MCF 10A (cell line): ENCODE data around the gene C21orf58. TPM values are rescaled to one million over a fixed set of nuclear protein-coding genes. Genes with fewer than 3 reads are reported as not detected.

Experiments used
- BruUV-seq: library from RNA; stranded (reverse); fragments of 400-500 nt; replicated peaks from 2 replicates; lab custom pipeline; 2021; lab: Mats Ljungman, UMichigan
- CTCF ChIA-PET: fragments of 300-600 bp; sonication (Branson Sonifier 250); formaldehyde crosslinking; extraction: SDS; loops from one replicate; lab custom pipeline; 2021; ENCODE audit warnings: antibody characterized with exemption, inconsistent platforms; lab: Yijun Ruan, JAX
- POLR2A ChIA-PET: fragments of 300-600, 350-650 bp; sonication (Branson Sonifier 250); formaldehyde crosslinking; extraction: SDS; loops from one replicate; lab custom pipeline; 2020; ENCODE audit warnings: antibody characterized with exemption, inconsistent platforms; lab: Yijun Ruan, JAX
- DNase-seq: peaks from one replicate; pipeline ENCODE4 v3.0.0-alpha.2; 2018; ENCODE audit not compliant: unreplicated experiment
- H3K27ac Mint-ChIP-seq: one replicate; pipeline ENCODE4 v1.8.0; 2022; ENCODE audit warnings: mild to moderate bottlenecking, low read depth, mixed read lengths; ENCODE audit not compliant: unreplicated experiment
- H3K27me3 Mint-ChIP-seq: one replicate; pipeline ENCODE4 v1.8.0; 2022; ENCODE audit warnings: mixed read lengths; ENCODE audit not compliant: insufficient read depth, unreplicated experiment
- H3K36me3 Mint-ChIP-seq: one replicate; pipeline ENCODE4 v1.8.0; 2022; ENCODE audit warnings: mild to moderate bottlenecking, moderate library complexity, mixed read lengths; ENCODE audit not compliant: insufficient read depth, unreplicated experiment
- H3K4me1 Mint-ChIP-seq: one replicate; pipeline ENCODE4 v1.8.0; 2022; ENCODE audit warnings: mixed read lengths; ENCODE audit not compliant: insufficient read depth, unreplicated experiment
- H3K4me3 Mint-ChIP-seq: one replicate; pipeline ENCODE4 v1.8.0; 2022; ENCODE audit warnings: mild to moderate bottlenecking, moderate library complexity, mixed read lengths; ENCODE audit not compliant: unreplicated experiment
- H3K9me3 Mint-ChIP-seq: one replicate; pipeline ENCODE4 v1.8.0; 2022; ENCODE audit warnings: mixed read lengths; ENCODE audit not compliant: unreplicated experiment
- CTCF ChIP-seq: fragments of 200-600 bp; IDR thresholded peaks from one replicate; pipeline ENCODE4 v1.8.0; 2022; ENCODE audit warnings: antibody characterized with exemption, mild to moderate bottlenecking; ENCODE audit not compliant: unreplicated experiment
- intact Hi-C: fragments of 100-400 bp; cut with micrococcal nuclease; formaldehyde crosslinking; loops from 2 replicates; pipeline ENCODE4 v1.14.1; 2022
- total RNA-seq: library from RNA; stranded (reverse); gene quantifications from 2 replicates; pipeline ENCODE4 v1.2.3, GENCODE V29; 2022

C21orf58 gene
- total RNA-seq, 1 experiment from 2014 or later = 7.8 TPM

DNA sequence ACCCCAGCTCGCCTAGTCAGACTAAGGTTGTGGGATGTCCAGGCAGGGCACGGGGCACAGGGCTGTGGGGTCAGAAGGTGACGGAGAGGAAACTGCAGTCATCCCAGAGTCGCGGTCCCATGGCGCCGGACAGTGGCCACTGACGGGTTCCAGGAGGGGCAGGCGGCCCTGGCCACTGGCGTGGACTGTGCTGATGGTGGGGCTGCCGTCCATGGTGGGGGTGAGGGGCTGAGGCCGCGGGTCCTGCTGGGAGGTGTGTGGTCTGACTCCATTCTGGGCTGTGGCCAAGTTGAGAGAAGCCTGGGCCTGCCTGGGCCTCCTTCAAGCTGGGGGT is 32.3 kb upstream of the C21orf58 start:
- no TSS peak for BruUV-seq
- POLR2A ChIA-PET = no interaction called here
- Mint-ChIP-seq H3K4me1 (no peaks in the 10 kb centered on the region), H3K27me3 (no peaks in the 10 kb centered on the region), H3K36me3 (peaks cover 72% of the 10 kb centered on the region), H3K4me3 (no peak overlapping the region), H3K9me3 (no peaks in the 10 kb centered on the region), H3K27ac (no peak overlapping the region)
- no peak for TF ChIP-seq CTCF
- no peak for DNase-seq
- CTCF ChIA-PET = interaction anchor here (0.6 to 0.7 kb wide), 2 partner anchors 8 to 114 kb away, joined by 3 read pairs; no protein-coding TSS in a partner anchor
- intact Hi-C loops = no loop called here

DNA sequence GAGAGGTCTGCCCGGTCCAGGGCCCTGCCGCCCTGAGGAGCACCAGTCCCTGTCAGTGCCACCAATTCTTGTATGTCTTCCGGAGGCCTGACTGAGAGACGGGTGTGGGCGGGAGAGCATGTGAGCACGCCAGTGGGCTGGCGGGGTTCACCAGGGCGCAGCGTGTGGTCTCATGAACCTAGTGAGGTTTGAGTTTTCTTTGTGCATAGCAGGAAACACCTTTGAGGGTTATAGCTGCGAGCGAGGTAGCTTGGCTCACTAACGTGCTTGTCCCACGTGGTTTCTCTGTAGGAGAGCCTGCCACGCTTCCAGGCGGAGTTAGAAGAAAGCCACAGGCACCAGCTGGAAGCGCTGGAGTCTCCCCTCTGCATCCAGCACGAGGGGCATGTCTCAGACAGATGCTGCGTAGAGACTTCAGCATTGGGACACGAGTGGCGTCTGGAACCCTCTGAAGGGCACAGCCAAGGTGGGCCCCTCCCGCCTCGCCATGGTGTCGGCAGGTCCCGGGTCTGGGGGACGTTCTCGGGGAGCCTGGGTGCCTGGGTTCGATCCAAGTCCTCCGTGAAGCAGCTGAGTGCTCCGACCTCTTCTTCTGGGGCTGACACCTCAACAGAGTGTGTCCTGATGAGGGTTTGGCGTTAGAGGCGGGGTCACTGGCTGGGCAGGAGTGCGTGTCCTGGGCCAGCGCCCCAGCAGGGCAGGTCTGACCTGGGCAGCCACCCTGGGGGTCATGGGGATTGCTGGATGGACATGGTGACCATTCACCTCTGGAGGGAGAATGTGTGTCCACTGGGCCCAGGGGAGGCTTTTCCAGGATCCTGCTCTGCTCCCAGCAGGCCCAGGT is 31.7 kb upstream of the C21orf58 start:
- Mint-ChIP-seq H3K27me3 (no peaks in the 10 kb centered on the region), H3K4me3 (no peak overlapping the region), H3K4me1 (no peaks in the 10 kb centered on the region), H3K9me3 (no peaks in the 10 kb centered on the region), H3K36me3 (peaks cover 72% of the 10 kb centered on the region), H3K27ac (no peak overlapping the region)
- BruUV-seq = no TSS peak
- POLR2A ChIA-PET = no interaction called here
- CTCF ChIA-PET = no interaction called here
- intact Hi-C loops = no loop called here
- TF ChIP-seq CTCF = no peak
- DNase-seq = no peak

DNA sequence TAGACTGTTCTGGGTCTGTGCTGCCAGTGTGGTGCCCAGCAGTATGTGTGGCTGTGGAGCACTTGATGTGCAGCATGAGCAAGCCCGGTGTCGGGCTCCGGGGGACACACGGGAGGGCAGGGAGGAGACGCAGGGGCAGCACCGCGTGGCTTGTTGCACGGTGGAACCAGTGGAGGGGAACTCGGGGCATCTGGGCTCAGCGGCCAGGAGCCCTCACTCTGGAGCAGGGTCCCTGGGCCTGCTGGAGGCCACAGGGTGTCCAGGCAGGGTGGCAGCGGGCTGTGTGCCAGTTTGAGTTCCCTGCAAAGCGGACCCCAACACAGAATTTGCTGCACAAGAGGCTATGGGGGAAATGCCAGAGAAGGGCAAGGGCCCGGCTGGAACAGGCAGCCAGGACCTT is 30.8 kb upstream of the C21orf58 start:
- Mint-ChIP-seq H3K9me3 (no peaks in the 10 kb centered on the region), H3K27ac (no peak overlapping the region), H3K4me3 (no peak overlapping the region), H3K36me3 (peaks cover 72% of the 10 kb centered on the region), H3K4me1 (no peaks in the 10 kb centered on the region), H3K27me3 (no peaks in the 10 kb centered on the region)
- no peak for TF ChIP-seq CTCF
- DNase-seq = no peak
- BruUV-seq = no TSS peak
- CTCF ChIA-PET = no interaction called here
- intact Hi-C loops = no loop called here
- POLR2A ChIA-PET = no interaction called here

DNA sequence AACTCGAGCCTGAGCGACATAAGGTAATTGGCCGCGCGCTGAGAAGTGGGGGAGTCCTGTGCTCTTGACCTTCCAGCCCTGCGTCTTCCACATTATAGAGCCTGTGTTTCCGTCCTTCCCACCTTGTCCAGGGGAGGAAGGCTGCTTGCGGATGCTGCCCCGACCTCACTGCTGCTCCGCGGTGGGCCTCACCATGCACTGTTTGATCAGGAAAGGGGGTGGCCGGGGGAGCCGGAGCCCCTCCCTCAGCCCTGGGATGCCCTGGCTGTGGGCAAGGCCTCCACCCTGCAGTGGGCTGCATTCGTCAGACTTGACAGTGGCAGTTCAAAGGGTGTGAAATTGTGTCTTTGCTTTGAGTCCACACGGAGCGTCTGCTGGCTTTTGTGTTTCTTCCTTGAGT is 30.4 kb upstream of the C21orf58 start:
- BruUV-seq = no TSS peak
- ChIA-PET CTCF (no interaction called here), POLR2A (no interaction called here)
- no peak for TF ChIP-seq CTCF
- intact Hi-C loops = no loop called here
- DNase-seq = no peak
- Mint-ChIP-seq H3K36me3 (peaks cover 75% of the 10 kb centered on the region), H3K27me3 (no peaks in the 10 kb centered on the region), H3K4me1 (no peaks in the 10 kb centered on the region), H3K9me3 (no peaks in the 10 kb centered on the region), H3K27ac (no peak overlapping the region), H3K4me3 (no peak overlapping the region)
